Liver (tissue), 3 donors: ENCODE data around the gene MYL1.

Source experiments
- ATF3 ChIP-seq: IDR thresholded peaks from 2 replicates; pipeline ENCODE4 v1.6.1; 2016; ENCODE audit warnings: antibody characterized with exemption
- GABPA ChIP-seq, 2 donors: IDR thresholded peaks in 1 of 2; conservative IDR thresholded peaks in 1 of 2; 2 replicates each; pipeline ENCODE4 v1.6.1; 2016; ENCODE audit warnings: antibody characterized with exemption in 2 of 2, mild to moderate bottlenecking in 1 of 2, moderate library complexity in 1 of 2
- TAF1 ChIP-seq: conservative IDR thresholded peaks from 2 replicates; pipeline ENCODE4 v1.6.1; 2016; ENCODE audit warnings: antibody characterized with exemption, mild to moderate bottlenecking
- YY1 ChIP-seq: IDR thresholded peaks from 2 replicates; pipeline ENCODE4 v1.6.1; 2016; ENCODE audit warnings: antibody characterized with exemption, mild to moderate bottlenecking
- TF ChIP-seq, protein P1 (sequence below): fragments of 150-350 bp; IDR thresholded peaks from 2 replicates; pipeline ENCODE4 v1.5.1; 2017; ENCODE audit warnings: improper control_type of control experiment, low read depth, low read length; ENCODE audit not compliant: missing input control
- donor health status: healthy.
- donor health status: healthy.

- TF ChIP-seq YY1 (no peak), TAF1 (no peak), ATF3 (no peak), GABPA (IDR thresholded peaks at IDR 0.05 in 1 of 2, conservative IDR thresholded peaks at IDR 0.05 in 1 of 2) (no peak)
- TF ChIP-seq, protein P1, sequence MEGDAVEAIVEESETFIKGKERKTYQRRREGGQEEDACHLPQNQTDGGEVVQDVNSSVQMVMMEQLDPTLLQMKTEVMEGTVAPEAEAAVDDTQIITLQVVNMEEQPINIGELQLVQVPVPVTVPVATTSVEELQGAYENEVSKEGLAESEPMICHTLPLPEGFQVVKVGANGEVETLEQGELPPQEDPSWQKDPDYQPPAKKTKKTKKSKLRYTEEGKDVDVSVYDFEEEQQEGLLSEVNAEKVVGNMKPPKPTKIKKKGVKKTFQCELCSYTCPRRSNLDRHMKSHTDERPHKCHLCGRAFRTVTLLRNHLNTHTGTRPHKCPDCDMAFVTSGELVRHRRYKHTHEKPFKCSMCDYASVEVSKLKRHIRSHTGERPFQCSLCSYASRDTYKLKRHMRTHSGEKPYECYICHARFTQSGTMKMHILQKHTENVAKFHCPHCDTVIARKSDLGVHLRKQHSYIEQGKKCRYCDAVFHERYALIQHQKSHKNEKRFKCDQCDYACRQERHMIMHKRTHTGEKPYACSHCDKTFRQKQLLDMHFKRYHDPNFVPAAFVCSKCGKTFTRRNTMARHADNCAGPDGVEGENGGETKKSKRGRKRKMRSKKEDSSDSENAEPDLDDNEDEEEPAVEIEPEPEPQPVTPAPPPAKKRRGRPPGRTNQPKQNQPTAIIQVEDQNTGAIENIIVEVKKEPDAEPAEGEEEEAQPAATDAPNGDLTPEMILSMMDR: no peak
Observed at GRCh38 chr2:210268281-210268680, 46.7 kb downstream of the MYL1 start.
